ENCODE results near the gene EFNA2.

- TF ChIP-seq CTCF (conservative IDR thresholded peaks at IDR 0.05; ENCODE audit: low read length) (no peak), EZH2phosphoT487 (IDR thresholded peaks at IDR 0.05; ENCODE audit: borderline replicate concordance) (no peak)
Measured at GRCh38 chr19:1312767-1313694, 27.4 kb downstream of the EFNA2 start.
